ENCODE measurements around the gene MRPL43. TPM values are rescaled to one million over a fixed set of nuclear protein-coding genes. Genes with fewer than 3 reads are reported as not detected.

MRPL43 gene
- total and polyA plus RNA-seq, 9 of the 15 experiments (the other 6 are each of a cell fraction or from before 2014, with no cell fraction given): 15.1 to 63.7 (median 37.2) TPM

GRCh38 chr10:100969187-100970075 lies 17.9 kb downstream of the MRPL43 start, which contains the start of gene SEMA4G:
Gene SEMA4G, plus strand, starts transcription at chr10:100969504. Its CDS starts 3,409 bp downstream, at chr10:100972913.
- peak within 1 kb of the TSS; percentile 52 for H3K4me3 ChIP-seq
- POLR2A ChIA-PET: interaction anchor here (1.1 kb wide), 1 partner anchor 11 kb away, joined by 4 read pairs; no protein-coding TSS in a partner anchor
- peaks cover 12 to 14% of the 10 kb centered on the region in 2 experiments for H3K4me1 ChIP-seq (replicated peaks in 1 of 2; ENCODE audit: control insufficient read depth in 2 of 2, insufficient read depth in 2 of 2, low read length in 2 of 2)
- DNase-seq (ENCODE audit: extremely low read depth in 1 of 4, low spot score in 3 of 4) (peak; percentile 66 to 84 (median 80)), ATAC-seq (peak; percentile 95), FAIRE-seq (no peak)
- peak within 1 kb of the TSS; percentile 57 to 89 for H3K9ac ChIP-seq (ENCODE audit: insufficient read depth in 1 of 2, low read depth in 2 of 2, low read length in 2 of 2)
- intact Hi-C loops (cut with micrococcal nuclease) (no loop called here), in situ Hi-C loops (cut with MboI) (no loop called here)
- H2AFZ ChIP-seq (ENCODE audit: low read depth, low read length): peak within 1 kb of the TSS; percentile 97
- CTCF ChIA-PET (ENCODE audit: low intra/inter-chr PET ratio): no interaction called here
- no peaks in the 10 kb centered on the region for H3K9me1 ChIP-seq (ENCODE audit: control insufficient read depth, insufficient read depth, low read length)
- no peaks in the 10 kb centered on the region for H3K27me3 ChIP-seq (ENCODE audit: control insufficient read depth in 2 of 2, insufficient read depth in 2 of 2, low read length in 2 of 2)
- no peaks in the 10 kb centered on the region for H4K20me1 ChIP-seq (replicated peaks; ENCODE audit: control insufficient read depth, insufficient read depth, low read length)
- no TSS peak for BruUV-seq (replicated peaks)
- WGBS (ENCODE audit: insufficient coverage, low coverage, missing lambda C conversion rate): 1% methylated on average over 45 of the region's 70 CpGs
- peaks cover 4% of the 10 kb centered on the region; the same call in 1 of the 3 replicates for H3K36me3 ChIP-seq (ENCODE audit: control insufficient read depth, insufficient read depth, low read length)
- peak within 1 kb of the TSS; percentile 87 for H3K4me2 ChIP-seq (ENCODE audit: insufficient read depth, low read length)
- H3K27ac ChIP-seq (ENCODE audit: extremely low read depth, low read depth, low read length): no peak within 1 kb of the TSS
- H3K9me3 ChIP-seq (replicated peaks; ENCODE audit: control insufficient read depth, insufficient read depth, low read depth, low read length): no peaks in the 10 kb centered on the region
- no peaks in the 10 kb centered on the region for H3K79me2 ChIP-seq (ENCODE audit: control insufficient read depth, insufficient read depth, low read length)
- TF ChIP-seq FOXP4 (CRISPR knock-in tag; IDR thresholded peaks at IDR 0.05; ENCODE audit: borderline replicate concordance) (0 out of 2 replicates have a peak, but pooled peaks have one; percentile 62), POLR2G (IDR thresholded peaks at IDR 0.05; ENCODE audit: low read depth, low read length) (peak; percentile 64), ZNF165 (CRISPR knock-in tag; IDR thresholded peaks at IDR 0.05; ENCODE audit: borderline replicate concordance) (no peak), KDM1A (IDR thresholded peaks at IDR 0.05) (peak in 1 of 2 experiments; percentile 53; a peak in 1 of 4 replicates), ZNF740 (CRISPR knock-in tag; IDR thresholded peaks at IDR 0.05) (peak; percentile 83), ZNF740 (tag; IDR thresholded peaks at IDR 0.05) (peak in 1 of 2 experiments; percentile 72; a peak in 1 of 4 replicates), ZNF511 (CRISPR knock-in tag; IDR thresholded peaks at IDR 0.05) (no peak), ZNF778 (CRISPR knock-in tag; IDR thresholded peaks at IDR 0.05) (no peak), HINFP (tag; conservative IDR thresholded peaks at IDR 0.05; ENCODE audit: low read depth) (no peak), CXXC5 (CRISPR knock-in tag; IDR thresholded peaks at IDR 0.05) (0 out of 2 replicates have a peak, but pooled peaks have one; percentile 34), ATF6 (CRISPR knock-in tag; IDR thresholded peaks at IDR 0.05) (no peak)
